HL-60 (cell line): ENCODE measurements around the gene GRID1.

ENCODE experiments used
- DNase-seq, 2 experiments: peaks; one replicate each; pipeline ENCODE4 v3.0.0-alpha.2; 2010 to 2020; ENCODE audit warnings: low read depth in 1 of 2, low spot score in 1 of 2
- H3K27ac ChIP-seq: fragments of 250-450 bp; sonication (Bioruptor Pico); replicated peaks from 2 replicates; pipeline ENCODE4 v1.5.1; 2020; ENCODE audit warnings: mild to moderate bottlenecking, moderate library complexity
- H3K27me3 ChIP-seq: fragments of 250-450 bp; sonication (Bioruptor Pico); 2 replicates; pipeline ENCODE4 v1.5.1; 2021; ENCODE audit warnings: mild to moderate bottlenecking, moderate library complexity; ENCODE audit not compliant: insufficient read depth, poor library complexity, severe bottlenecking
- H3K4me3 ChIP-seq: replicated peaks from 2 replicates; pipeline ENCODE4 v1.5.1; 2011; ENCODE audit warnings: mild to moderate bottlenecking, control low read depth, low read length; ENCODE audit not compliant: insufficient read depth
- CTCF ChIP-seq: IDR thresholded peaks from one replicate; pipeline ENCODE4 v1.5.1; 2011; ENCODE audit warnings: low read length, control low read depth, inconsistent platforms; ENCODE audit not compliant: insufficient read depth
- GABPA ChIP-seq: IDR thresholded peaks from 2 replicates; pipeline ENCODE4 v1.6.1; 2012; ENCODE audit warnings: low read depth
- POLR2AphosphoS5 ChIP-seq: IDR thresholded peaks from 2 replicates; pipeline ENCODE4 v1.6.1; 2012; ENCODE audit warnings: low read depth
- REST ChIP-seq: IDR thresholded peaks from 2 replicates; pipeline ENCODE4 v1.6.1; 2012; ENCODE audit warnings: low read depth; ENCODE audit not compliant: insufficient replicate concordance
- SPI1 ChIP-seq: IDR thresholded peaks from 2 replicates; pipeline ENCODE4 v1.6.1; 2012; ENCODE audit warnings: low read depth, mild to moderate bottlenecking, borderline replicate concordance

Gene GRID1

GRCh38 chr10:86331861-86332260 lies 34.7 kb downstream of the GRID1 start:
- H3K27me3 ChIP-seq, result no peaks in the 10 kb centered on the region
- TF ChIP-seq POLR2AphosphoS5, result no peak
- no peak for DNase-seq
- H3K27ac ChIP-seq, result no peak overlapping the region
- no peak overlapping the region for H3K4me3 ChIP-seq

GRCh38 chr10:86330778-86331763 lies 35.5 kb downstream of the GRID1 start:
- H3K4me3 ChIP-seq, result no peak overlapping the region
- H3K27me3 ChIP-seq, result no peaks in the 10 kb centered on the region
- no peak for TF ChIP-seq SPI1
- TF ChIP-seq CTCF, result no peak
- no peak for TF ChIP-seq REST
- no peak for TF ChIP-seq GABPA
- no peak for TF ChIP-seq POLR2AphosphoS5
- DNase-seq, result no peak
- no peak overlapping the region for H3K27ac ChIP-seq

GRCh38 chr10:86329896-86330680 lies 36.5 kb downstream of the GRID1 start:
- DNase-seq, result no peak
- TF ChIP-seq REST, result no peak
- no peak for TF ChIP-seq SPI1
- TF ChIP-seq GABPA, result no peak
- no peak for TF ChIP-seq CTCF
- TF ChIP-seq POLR2AphosphoS5, result no peak
- H3K27ac ChIP-seq, result no peak overlapping the region
- no peaks in the 10 kb centered on the region for H3K27me3 ChIP-seq
- H3K4me3 ChIP-seq, result no peak overlapping the region

GRCh38 chr10:86329093-86329710 lies 37.4 kb downstream of the GRID1 start:
- Histone ChIP-seq H3K27me3 (no peaks in the 10 kb centered on the region), H3K27ac (no peak overlapping the region), H3K4me3 (no peak overlapping the region)
- no peak for DNase-seq
- TF ChIP-seq REST (no peak), POLR2AphosphoS5 (no peak), GABPA (no peak), CTCF (no peak), SPI1 (no peak)
